RWPE1 (cell line): ENCODE data around the gene GPHN.

ENCODE experiments used
- CTCF ChIA-PET: fragments of 350-600 bp; sonication (Branson Sonifier 250); formaldehyde crosslinking; extraction: SDS; loops from one replicate; lab custom pipeline; 2021; lab: Yijun Ruan, JAX
- POLR2A ChIA-PET: fragments of 400-600 bp; formaldehyde crosslinking; extraction: SDS; loops from one replicate; lab custom pipeline; 2020; ENCODE audit warnings: antibody characterized with exemption; ENCODE audit not compliant: low non-redundant PET; lab: Yijun Ruan, JAX
- DNase-seq: peaks from one replicate; pipeline ENCODE4 v3.0.0; 2012; ENCODE audit warnings: low spot score
- H3K27ac ChIP-seq: fragments of 450-650 bp; 2 replicates; pipeline ENCODE4 v1.5.1; 2017
- TF ChIP-seq, protein P1 (sequence below): fragments of 450-650 bp; conservative IDR thresholded peaks from 2 replicates; pipeline ENCODE4 v1.5.1; 2017; ENCODE audit warnings: low read depth, mild to moderate bottlenecking

GPHN gene

DNA sequence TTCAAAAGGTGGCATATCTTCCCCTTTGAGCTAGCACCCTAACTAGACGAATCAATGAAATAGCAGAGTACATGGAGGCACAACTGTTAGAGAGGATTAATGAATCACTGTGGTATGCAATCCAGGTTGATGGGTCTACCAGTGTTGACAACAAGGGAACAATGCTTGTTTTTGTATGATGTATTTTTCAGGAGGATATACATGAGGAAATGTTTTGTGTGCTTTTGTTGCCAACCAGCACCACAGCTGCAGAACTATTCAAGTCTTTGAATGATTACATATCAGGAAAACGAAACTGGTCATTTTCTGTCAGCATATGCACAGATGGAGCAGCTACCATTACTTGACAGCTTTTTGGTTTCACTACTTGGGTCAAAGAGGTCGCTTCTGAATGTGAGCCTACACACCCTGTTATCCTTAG lies 142.6 kb downstream of the GPHN start:
- TF ChIP-seq, protein P1, sequence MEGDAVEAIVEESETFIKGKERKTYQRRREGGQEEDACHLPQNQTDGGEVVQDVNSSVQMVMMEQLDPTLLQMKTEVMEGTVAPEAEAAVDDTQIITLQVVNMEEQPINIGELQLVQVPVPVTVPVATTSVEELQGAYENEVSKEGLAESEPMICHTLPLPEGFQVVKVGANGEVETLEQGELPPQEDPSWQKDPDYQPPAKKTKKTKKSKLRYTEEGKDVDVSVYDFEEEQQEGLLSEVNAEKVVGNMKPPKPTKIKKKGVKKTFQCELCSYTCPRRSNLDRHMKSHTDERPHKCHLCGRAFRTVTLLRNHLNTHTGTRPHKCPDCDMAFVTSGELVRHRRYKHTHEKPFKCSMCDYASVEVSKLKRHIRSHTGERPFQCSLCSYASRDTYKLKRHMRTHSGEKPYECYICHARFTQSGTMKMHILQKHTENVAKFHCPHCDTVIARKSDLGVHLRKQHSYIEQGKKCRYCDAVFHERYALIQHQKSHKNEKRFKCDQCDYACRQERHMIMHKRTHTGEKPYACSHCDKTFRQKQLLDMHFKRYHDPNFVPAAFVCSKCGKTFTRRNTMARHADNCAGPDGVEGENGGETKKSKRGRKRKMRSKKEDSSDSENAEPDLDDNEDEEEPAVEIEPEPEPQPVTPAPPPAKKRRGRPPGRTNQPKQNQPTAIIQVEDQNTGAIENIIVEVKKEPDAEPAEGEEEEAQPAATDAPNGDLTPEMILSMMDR, result no peak
- DNase-seq, result no peak
- POLR2A ChIA-PET, result no interaction called here
- no peak overlapping the region for H3K27ac ChIP-seq
- CTCF ChIA-PET, result interaction anchor here (0.6 kb wide), 1 partner anchor 56 kb away, joined by 3 read pairs; no protein-coding TSS in a partner anchor

DNA sequence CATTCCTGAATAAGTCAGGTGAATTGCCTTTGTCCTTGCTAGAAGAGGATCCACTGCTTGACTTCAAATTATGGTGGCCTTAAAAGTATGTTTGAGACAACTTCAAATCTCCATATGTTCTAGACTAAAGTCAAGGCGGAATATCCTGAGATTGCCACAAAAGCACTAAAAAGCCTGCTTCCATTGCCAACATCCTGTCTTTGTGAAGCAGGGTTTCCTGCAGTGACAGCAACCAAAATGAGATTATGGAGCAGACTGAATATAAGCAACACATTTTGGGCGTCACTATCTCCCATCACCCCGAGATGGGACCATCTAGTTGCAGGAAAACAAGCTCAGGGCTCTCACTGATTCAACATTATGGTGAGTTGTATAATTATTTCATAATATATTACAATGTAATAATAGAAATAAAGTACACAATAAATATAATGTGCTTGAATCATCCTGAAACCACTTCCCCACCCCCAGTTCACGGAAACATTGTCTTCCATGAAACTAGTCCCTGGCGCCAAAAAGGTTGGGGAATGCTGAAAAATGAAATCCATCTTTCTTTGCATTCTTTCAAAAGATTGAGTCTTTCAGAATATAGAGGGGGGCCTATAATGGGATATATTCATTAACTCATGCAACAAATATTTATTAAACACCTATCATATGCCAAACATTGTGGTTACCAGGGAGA lies 143.7 kb downstream of the GPHN start:
- TF ChIP-seq, protein P1, result no peak
- no peak for DNase-seq
- ChIA-PET POLR2A (no interaction called here), CTCF (no interaction called here)
- no peak overlapping the region for H3K27ac ChIP-seq

DNA sequence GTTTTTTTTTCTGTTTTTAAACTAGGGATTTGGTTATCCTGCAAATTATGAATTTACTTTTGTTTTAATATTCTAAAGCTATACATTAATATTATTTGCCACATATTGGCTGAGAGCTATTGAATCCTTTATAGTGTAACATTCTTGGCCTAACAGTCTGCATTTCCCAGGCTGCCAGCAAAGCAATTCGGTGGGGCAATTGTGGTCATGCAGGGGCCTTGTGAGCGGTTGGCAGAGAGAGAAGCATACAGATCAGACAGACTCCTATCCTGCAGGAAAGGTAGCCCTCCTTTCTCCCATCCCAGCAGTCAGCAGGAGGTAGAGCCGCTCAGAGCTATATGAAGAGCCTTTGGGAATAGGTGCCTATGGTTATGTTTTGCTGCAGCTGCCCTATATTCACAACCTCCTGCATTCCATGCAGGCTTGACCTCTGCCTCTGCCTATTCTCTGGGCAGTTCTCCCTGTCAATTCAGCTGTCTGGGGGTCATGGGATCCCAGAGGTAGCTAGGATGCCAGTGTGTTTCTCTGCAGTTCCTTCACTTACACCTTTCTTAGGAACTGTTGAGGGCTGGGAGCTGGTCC lies 144.7 kb downstream of the GPHN start:
- POLR2A ChIA-PET, result no interaction called here
- CTCF ChIA-PET, result no interaction called here
- no peak for DNase-seq
- TF ChIP-seq, protein P1, result no peak
- no peak overlapping the region for H3K27ac ChIP-seq

DNA sequence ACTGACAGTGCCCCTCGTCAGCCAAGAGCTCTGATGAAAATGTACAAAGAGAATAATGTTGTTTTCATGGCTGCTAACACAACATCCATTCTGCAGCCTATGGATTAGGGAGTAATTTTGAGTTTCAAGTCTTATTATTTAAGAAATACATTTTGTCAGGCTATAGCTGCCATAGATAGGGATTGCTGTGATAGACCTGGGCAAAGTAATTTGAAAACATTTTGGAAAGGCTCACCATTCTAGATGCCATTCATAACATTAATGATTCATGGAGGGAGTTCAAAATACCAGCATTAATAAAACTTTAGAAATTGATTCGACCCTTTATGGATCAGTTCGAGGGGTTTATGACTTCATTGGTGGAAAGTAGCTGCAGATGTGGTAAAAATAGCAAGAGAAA lies 149.8 kb downstream of the GPHN start:
- CTCF ChIA-PET, result interaction anchor here (0.6 to 0.7 kb wide), 2 partner anchors 17 to 277 kb away, joined by 3 read pairs; no protein-coding TSS in a partner anchor

DNA sequence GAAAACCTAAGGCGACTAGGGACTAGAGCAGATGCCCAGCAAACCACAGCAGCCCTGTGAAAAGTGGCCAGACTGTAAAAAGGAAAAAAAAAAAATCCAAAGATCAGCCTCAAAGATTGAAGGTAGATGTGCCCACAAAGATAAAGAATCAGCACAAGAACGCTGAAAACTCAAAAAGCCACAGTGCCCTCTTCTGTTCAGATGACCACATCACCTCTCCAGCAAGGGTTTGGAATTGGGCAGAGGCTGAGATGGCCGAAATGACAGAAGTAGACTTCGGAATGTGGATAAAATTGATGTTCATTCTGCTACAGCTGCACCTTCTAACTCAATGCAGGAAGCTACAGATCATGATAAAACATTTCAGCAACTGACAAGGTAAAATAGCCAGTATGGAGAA lies 154.4 kb downstream of the GPHN start:
- CTCF ChIA-PET, result no interaction called here
- TF ChIP-seq, protein P1, result no peak
- no peak overlapping the region for H3K27ac ChIP-seq
- no peak for DNase-seq
- POLR2A ChIA-PET, result no interaction called here

More for the DNA sequence above, 149.8 kb downstream of the GPHN start:
- DNase-seq, result no peak
- TF ChIP-seq, protein P1, result no peak
- POLR2A ChIA-PET, result no interaction called here
- no peak overlapping the region for H3K27ac ChIP-seq

DNA sequence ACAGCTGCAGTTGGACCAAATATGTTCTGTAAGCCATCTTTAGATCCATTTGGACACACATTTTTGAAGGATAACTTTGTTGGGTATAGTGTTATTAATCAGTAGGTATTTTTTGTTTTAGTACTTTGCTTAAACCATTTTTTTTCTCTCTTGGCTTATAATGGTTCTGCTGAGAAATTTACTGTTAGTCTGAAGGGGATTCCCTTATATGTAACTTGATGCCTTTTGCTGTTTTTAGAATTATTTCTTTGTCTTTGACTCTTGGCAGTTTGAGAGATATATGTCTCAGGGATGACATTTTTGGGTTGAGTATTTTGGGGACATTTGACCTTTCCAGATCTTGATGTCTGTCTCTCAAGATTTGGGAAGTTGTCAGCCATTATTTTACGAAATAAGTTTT lies 169.8 kb downstream of the GPHN start:
- TF ChIP-seq, protein P1, result no peak
- no peak for DNase-seq
- POLR2A ChIA-PET, result no interaction called here
- CTCF ChIA-PET, result no interaction called here
- no peak overlapping the region for H3K27ac ChIP-seq
